Mononuclear cell (primary cell): Measurements from ENCODE around the gene PREX1. TPM values are rescaled to one million over a fixed set of nuclear protein-coding genes. Genes with fewer than 3 reads are reported as not detected.

ENCODE experiments used
- H3K27me3 ChIP-seq: 2 replicates; pipeline ENCODE4 v1.6.0; 2011; ENCODE audit warnings: low read length, control low read depth; ENCODE audit not compliant: insufficient read depth
- H3K4me1 ChIP-seq: 2 replicates; pipeline ENCODE4 v1.5.1; 2011; ENCODE audit warnings: mild to moderate bottlenecking, low read length, control low read depth; ENCODE audit not compliant: insufficient read depth
- H3K4me3 ChIP-seq: 2 replicates; pipeline ENCODE4 v1.5.1; 2011; ENCODE audit warnings: mild to moderate bottlenecking, low read length, moderate library complexity
- H3K9me3 ChIP-seq: 2 replicates; pipeline ENCODE4 v1.5.1; 2011; ENCODE audit warnings: low read depth, mild to moderate bottlenecking, control low read depth, low read length
- total RNA-seq: library from RNA; depleted of rRNA; stranded (reverse); fragments of >200 nt; gene quantifications from one replicate; pipeline ENCODE4 v1.2.3, GENCODE V29; 2012

PREX1 gene
- total RNA-seq, 1 donor, result 128 TPM

- Histone ChIP-seq H3K4me1 (peaks cover 72% of the 10 kb centered on the region), H3K4me3 (peak overlapping the region; percentile 99), H3K9me3 (no peaks in the 10 kb centered on the region), H3K27me3 (no peaks in the 10 kb centered on the region)
Measured at GRCh38 chr20:48824830-48825565, 2.8 kb downstream of the PREX1 start.

- Histone ChIP-seq H3K4me1 (peaks cover 79% of the 10 kb centered on the region), H3K4me3 (peak overlapping the region; percentile 99), H3K27me3 (no peaks in the 10 kb centered on the region), H3K9me3 (no peaks in the 10 kb centered on the region)
Measured at GRCh38 chr20:48823960-48824498, 3.8 kb downstream of the PREX1 start.

- Histone ChIP-seq H3K4me3 (peak overlapping the region; percentile 99), H3K4me1 (peaks cover 79% of the 10 kb centered on the region), H3K27me3 (no peaks in the 10 kb centered on the region), H3K9me3 (no peaks in the 10 kb centered on the region)
Measured at GRCh38 chr20:48823476-48823875, 4.3 kb downstream of the PREX1 start.

- no peaks in the 10 kb centered on the region for H3K9me3 ChIP-seq
- peaks cover 82% of the 10 kb centered on the region for H3K4me1 ChIP-seq
- no peaks in the 10 kb centered on the region for H3K27me3 ChIP-seq
- peak overlapping the region; percentile 99 for H3K4me3 ChIP-seq
Measured at GRCh38 chr20:48822879-48823385, 4.9 kb downstream of the PREX1 start.

- H3K4me3 ChIP-seq, result no peak overlapping the region
- H3K27me3 ChIP-seq, result no peaks in the 10 kb centered on the region
- H3K4me1 ChIP-seq, result peaks cover 90% of the 10 kb centered on the region
Measured at GRCh38 chr20:48822178-48822577, 5.6 kb downstream of the PREX1 start.

GRCh38 chr20:48821261-48821920 is 6.4 kb downstream of the PREX1 start:
- peak overlapping the region; percentile 22 for H3K4me3 ChIP-seq
- no peaks in the 10 kb centered on the region for H3K9me3 ChIP-seq
- H3K27me3 ChIP-seq, result no peaks in the 10 kb centered on the region
- peaks cover 98% of the 10 kb centered on the region for H3K4me1 ChIP-seq

More at GRCh38 chr20:48822178-48822577, 5.6 kb downstream of the PREX1 start:
- H3K9me3 ChIP-seq, result no peaks in the 10 kb centered on the region

- no peak overlapping the region for H3K4me3 ChIP-seq
- no peaks in the 10 kb centered on the region for H3K27me3 ChIP-seq
- H3K4me1 ChIP-seq, result peaks cover 100% of the 10 kb centered on the region
- H3K9me3 ChIP-seq, result no peaks in the 10 kb centered on the region
Measured at GRCh38 chr20:48820649-48820973, 7.2 kb downstream of the PREX1 start.

- Histone ChIP-seq H3K27me3 (no peaks in the 10 kb centered on the region), H3K4me1 (peaks cover 100% of the 10 kb centered on the region), H3K4me3 (no peak overlapping the region), H3K9me3 (no peaks in the 10 kb centered on the region)
Measured at GRCh38 chr20:48819821-48820648, 7.8 kb downstream of the PREX1 start.

- H3K9me3 ChIP-seq, result no peaks in the 10 kb centered on the region
- H3K4me3 ChIP-seq, result no peak overlapping the region
- peaks cover 96% of the 10 kb centered on the region for H3K4me1 ChIP-seq
- H3K27me3 ChIP-seq, result no peaks in the 10 kb centered on the region
Measured at GRCh38 chr20:48819089-48819488, 8.7 kb downstream of the PREX1 start.

GRCh38 chr20:48818481-48818987 is 9.3 kb downstream of the PREX1 start:
- Histone ChIP-seq H3K4me1 (peaks cover 96% of the 10 kb centered on the region), H3K4me3 (no peak overlapping the region), H3K27me3 (no peaks in the 10 kb centered on the region), H3K9me3 (no peaks in the 10 kb centered on the region)

GRCh38 chr20:48818031-48818370 is 9.8 kb downstream of the PREX1 start:
- no peaks in the 10 kb centered on the region for H3K27me3 ChIP-seq
- H3K4me1 ChIP-seq, result peaks cover 96% of the 10 kb centered on the region
- H3K4me3 ChIP-seq, result no peak overlapping the region
- H3K9me3 ChIP-seq, result no peaks in the 10 kb centered on the region

GRCh38 chr20:48817367-48818030 is 10.3 kb downstream of the PREX1 start:
- Histone ChIP-seq H3K4me3 (no peak overlapping the region), H3K27me3 (no peaks in the 10 kb centered on the region), H3K9me3 (no peaks in the 10 kb centered on the region), H3K4me1 (peaks cover 96% of the 10 kb centered on the region)

- H3K9me3 ChIP-seq, result no peaks in the 10 kb centered on the region
- H3K4me3 ChIP-seq, result no peak overlapping the region
- H3K27me3 ChIP-seq, result no peaks in the 10 kb centered on the region
- peaks cover 92% of the 10 kb centered on the region for H3K4me1 ChIP-seq
Measured at GRCh38 chr20:48816282-48817205, 11.3 kb downstream of the PREX1 start.
